Measurements from ENCODE around the gene GLDC.

GLDC gene

GRCh38 chr9:6641561-6641960 is 4.0 kb downstream of the GLDC start:
- TF ChIP-seq EZH2 (optimal IDR thresholded peaks at IDR 0.05; ENCODE audit: low read depth, low read length) (no peak), EZH2phosphoT487 (IDR thresholded peaks at IDR 0.05; ENCODE audit: low read length) (no peak), CTCF (IDR thresholded peaks at IDR 0.05; ENCODE audit: low read length) (no peak)
- peaks cover 87% of the 10 kb centered on the region for H3K79me2 ChIP-seq (ENCODE audit: low read length)
- H3K4me3 ChIP-seq (ENCODE audit: low read length) = no peak overlapping the region

DNA sequence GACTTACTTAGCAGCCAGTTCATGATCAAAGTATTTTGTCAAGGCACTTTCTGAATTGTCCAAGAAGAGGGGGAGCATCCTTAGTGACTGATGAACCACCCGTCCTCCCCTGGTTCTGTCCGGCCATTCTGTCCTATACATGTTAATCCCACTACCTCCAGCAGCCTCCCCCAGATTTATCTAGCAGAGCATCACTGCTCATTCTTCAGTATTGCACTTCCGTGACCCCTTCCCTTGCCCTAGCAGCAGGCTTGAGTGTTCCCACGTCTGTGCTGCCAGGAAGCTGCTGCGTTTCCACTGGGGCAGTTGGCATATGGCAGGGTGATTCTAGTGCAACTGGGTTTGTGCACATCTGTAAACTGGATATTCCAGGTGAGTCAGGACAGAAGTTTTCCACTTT is 4.5 kb downstream of the GLDC start:
- Histone ChIP-seq H3K9ac (ENCODE audit: low read length) (no peak overlapping the region), H3K36me3 (replicated peaks; ENCODE audit: insufficient read depth, low read length) (no peaks in the 10 kb centered on the region), H3K9me3 (replicated peaks; ENCODE audit: insufficient read depth, low read length) (no peaks in the 10 kb centered on the region), H3K79me2 (ENCODE audit: low read length) (peaks cover 92% of the 10 kb centered on the region), H2AFZ (ENCODE audit: low read length) (no peak overlapping the region), H3K27ac (ENCODE audit: low read length) (peak overlapping the region; percentile 83; the same call in 1 of the 2 replicates), H3K27me3 (replicated peaks; ENCODE audit: insufficient read depth, low read length) (no peaks in the 10 kb centered on the region), H3K4me2 (ENCODE audit: low read depth, low read length) (peak overlapping the region; percentile 67; the same call in 1 of the 2 replicates), H3K4me3 (ENCODE audit: low read length) (no peak overlapping the region), H3K9me2 (replicated peaks; ENCODE audit: insufficient read depth, low read length) (no peaks in the 10 kb centered on the region), H3F3A (ENCODE audit: insufficient read depth, low read length) (peaks cover 18% of the 10 kb centered on the region), H3K4me1 (ENCODE audit: low read length) (peaks cover 41% of the 10 kb centered on the region), H4K20me1 (ENCODE audit: insufficient read depth, low read length) (no peaks in the 10 kb centered on the region)
- TF ChIP-seq EZH2phosphoT487 (IDR thresholded peaks at IDR 0.05; ENCODE audit: low read length) (no peak), EZH2 (optimal IDR thresholded peaks at IDR 0.05; ENCODE audit: low read depth, low read length) (no peak), CTCF (IDR thresholded peaks at IDR 0.05; ENCODE audit: low read length) (no peak)
- no peak for DNase-seq

More at GRCh38 chr9:6641561-6641960, 4.0 kb downstream of the GLDC start:
- no peaks in the 10 kb centered on the region for H3K9me3 ChIP-seq (replicated peaks; ENCODE audit: insufficient read depth, low read length)
- H3K36me3 ChIP-seq (replicated peaks; ENCODE audit: insufficient read depth, low read length) = no peaks in the 10 kb centered on the region
- no peak overlapping the region for H3K9ac ChIP-seq (ENCODE audit: low read length)
- H3K4me1 ChIP-seq (ENCODE audit: low read length) = peaks cover 41% of the 10 kb centered on the region
- no peaks in the 10 kb centered on the region for H3K27me3 ChIP-seq (replicated peaks; ENCODE audit: insufficient read depth, low read length)
- no peak overlapping the region for H2AFZ ChIP-seq (ENCODE audit: low read length)
- DNase-seq = no peak
- no peaks in the 10 kb centered on the region for H3K9me2 ChIP-seq (replicated peaks; ENCODE audit: insufficient read depth, low read length)
- no peak overlapping the region for H3K27ac ChIP-seq (ENCODE audit: low read length)
- H3F3A ChIP-seq (ENCODE audit: insufficient read depth, low read length) = peaks cover 18% of the 10 kb centered on the region
- H4K20me1 ChIP-seq (ENCODE audit: insufficient read depth, low read length) = no peaks in the 10 kb centered on the region
- H3K4me2 ChIP-seq (ENCODE audit: low read depth, low read length) = 0 out of 2 replicates have a peak overlapping the region, but pooled peaks have one; percentile 67

DNA sequence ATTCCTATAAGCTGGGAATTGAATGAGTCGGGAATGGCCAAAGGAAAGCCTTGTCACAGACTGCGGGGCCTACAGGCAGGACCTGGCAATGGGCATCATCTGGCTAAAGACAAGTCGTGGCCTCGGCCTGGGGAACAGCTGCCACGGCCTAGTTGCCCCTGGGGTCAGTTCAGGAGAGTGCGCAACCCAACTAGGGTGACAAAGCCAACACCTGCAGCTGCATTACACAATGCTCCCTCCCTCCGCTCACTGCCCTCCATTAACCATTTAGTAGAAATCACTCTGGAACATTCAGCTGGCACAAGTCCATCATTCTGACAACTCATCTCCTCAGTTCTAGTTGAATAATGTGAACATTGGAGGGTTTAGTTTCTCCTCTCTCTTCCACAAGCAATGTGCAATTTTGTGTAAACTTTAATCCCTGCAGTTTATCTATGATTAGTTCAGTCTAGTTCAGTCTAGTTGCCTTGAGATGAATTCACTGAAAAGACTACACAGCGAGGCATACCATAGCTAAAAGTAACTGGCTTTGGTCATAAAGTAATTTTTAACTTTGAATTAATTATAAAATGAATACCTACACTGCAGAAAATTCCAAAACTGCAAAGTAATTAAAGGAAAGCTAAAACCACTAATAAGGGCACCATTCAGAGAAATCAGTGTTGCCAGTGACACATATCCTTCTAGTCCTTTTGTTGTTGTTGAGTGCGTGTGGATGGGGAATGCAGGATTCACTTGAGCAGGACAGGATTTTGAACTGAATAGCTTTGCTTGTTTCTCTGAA is 5.1 kb downstream of the GLDC start:
- Histone ChIP-seq H4K20me1 (ENCODE audit: insufficient read depth, low read length) (no peaks in the 10 kb centered on the region), H3K79me2 (ENCODE audit: low read length) (peaks cover 92% of the 10 kb centered on the region), H3K4me2 (ENCODE audit: low read depth, low read length) (peak overlapping the region; percentile 67), H3F3A (ENCODE audit: insufficient read depth, low read length) (peaks cover 18% of the 10 kb centered on the region), H3K9me3 (replicated peaks; ENCODE audit: insufficient read depth, low read length) (no peaks in the 10 kb centered on the region), H3K36me3 (replicated peaks; ENCODE audit: insufficient read depth, low read length) (no peaks in the 10 kb centered on the region), H3K4me1 (ENCODE audit: low read length) (peaks cover 41% of the 10 kb centered on the region), H3K4me3 (ENCODE audit: low read length) (peak overlapping the region; percentile 25), H3K9ac (ENCODE audit: low read length) (peak overlapping the region; percentile 54), H2AFZ (ENCODE audit: low read length) (no peak overlapping the region), H3K9me2 (replicated peaks; ENCODE audit: insufficient read depth, low read length) (no peaks in the 10 kb centered on the region), H3K27me3 (replicated peaks; ENCODE audit: insufficient read depth, low read length) (no peaks in the 10 kb centered on the region), H3K27ac (ENCODE audit: low read length) (peak overlapping the region; percentile 83)
- no peak for TF ChIP-seq CTCF (IDR thresholded peaks at IDR 0.05; ENCODE audit: low read length)
- no peak for TF ChIP-seq EZH2 (optimal IDR thresholded peaks at IDR 0.05; ENCODE audit: low read depth, low read length)
- no peak for TF ChIP-seq EZH2phosphoT487 (IDR thresholded peaks at IDR 0.05; ENCODE audit: low read length)
- DNase-seq = peak; percentile 42

All from MM.1S (cell line).